Calu3 (cell line): ENCODE data around the gene CHML. TPM values are rescaled to one million over a fixed set of nuclear protein-coding genes. Genes with fewer than 3 reads are reported as not detected.

ENCODE experiments used
- BruUV-seq: library from RNA; stranded (reverse); fragments of 400-500 nt; replicated peaks from 2 replicates; lab custom pipeline; 2021; lab: Mats Ljungman, UMichigan
- CTCF ChIA-PET: fragments of 300-600 bp; sonication (Branson Sonifier 250); formaldehyde crosslinking; loops from one replicate; lab custom pipeline; 2022; ENCODE audit warnings: antibody characterized with exemption; lab: Charles Lee
- DNase-seq: peaks from one replicate; pipeline ENCODE4 v3.0.0; 2022
- H3K27ac Mint-ChIP-seq: one replicate; pipeline ENCODE4 v1.8.0; 2022; ENCODE audit warnings: mixed read lengths; ENCODE audit not compliant: unreplicated experiment
- H3K27me3 Mint-ChIP-seq: one replicate; pipeline ENCODE4 v1.8.0; 2022; ENCODE audit warnings: mixed read lengths; ENCODE audit not compliant: unreplicated experiment
- H3K36me3 Mint-ChIP-seq: one replicate; pipeline ENCODE4 v1.8.0; 2022; ENCODE audit warnings: mild to moderate bottlenecking, moderate library complexity, mixed read lengths; ENCODE audit not compliant: insufficient read depth, unreplicated experiment
- H3K4me1 Mint-ChIP-seq: one replicate; pipeline ENCODE4 v1.8.0; 2022; ENCODE audit warnings: mild to moderate bottlenecking, low read depth, mixed read lengths; ENCODE audit not compliant: unreplicated experiment
- H3K4me3 Mint-ChIP-seq: one replicate; pipeline ENCODE4 v1.8.0; 2022; ENCODE audit warnings: mild to moderate bottlenecking, low read depth, moderate library complexity, mixed read lengths; ENCODE audit not compliant: unreplicated experiment
- H3K9me3 Mint-ChIP-seq: one replicate; pipeline ENCODE4 v1.8.0; 2022; ENCODE audit warnings: low read depth, mixed read lengths; ENCODE audit not compliant: unreplicated experiment
- intact Hi-C: fragments of 100-400 bp; cut with micrococcal nuclease; formaldehyde crosslinking; loops from one replicate; pipeline ENCODE4 v1.10.0; 2022; ENCODE audit not compliant: unreplicated experiment
- total RNA-seq: library from RNA; stranded (reverse); gene quantifications from 2 replicates; pipeline ENCODE4 v1.2.3, GENCODE V29; 2022
- TF ChIP-seq, protein P1 (sequence below): fragments of 200-600 bp; IDR thresholded peaks from one replicate; pipeline ENCODE4 v1.8.0; 2022; ENCODE audit warnings: antibody characterized with exemption; ENCODE audit not compliant: unreplicated experiment

The CHML gene
- total RNA-seq, 1 experiment from 2014 or later, result 28.2 TPM

DNA sequence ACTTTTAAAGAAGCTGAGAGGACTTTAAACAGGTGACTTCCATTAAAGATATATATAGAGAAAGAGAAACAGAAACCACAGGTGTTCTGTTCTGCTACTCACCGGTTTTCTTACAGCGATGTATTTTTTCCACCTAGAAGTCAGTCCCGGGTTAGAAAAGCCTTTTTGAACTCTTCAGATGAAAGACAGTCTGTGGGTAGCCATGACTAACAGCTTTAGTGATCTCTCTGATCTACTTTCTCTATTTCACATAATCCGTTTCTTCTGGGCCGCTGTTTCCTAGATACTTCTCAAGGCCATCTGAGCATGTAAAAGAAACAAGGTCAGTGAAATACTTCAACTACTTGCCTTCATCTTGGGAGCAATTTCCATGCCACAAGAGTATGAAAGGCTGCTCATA, 37.0 kb upstream of the CHML start:
- peaks cover 25% of the 10 kb centered on the region for H3K27me3 Mint-ChIP-seq
- TF ChIP-seq, protein P1, sequence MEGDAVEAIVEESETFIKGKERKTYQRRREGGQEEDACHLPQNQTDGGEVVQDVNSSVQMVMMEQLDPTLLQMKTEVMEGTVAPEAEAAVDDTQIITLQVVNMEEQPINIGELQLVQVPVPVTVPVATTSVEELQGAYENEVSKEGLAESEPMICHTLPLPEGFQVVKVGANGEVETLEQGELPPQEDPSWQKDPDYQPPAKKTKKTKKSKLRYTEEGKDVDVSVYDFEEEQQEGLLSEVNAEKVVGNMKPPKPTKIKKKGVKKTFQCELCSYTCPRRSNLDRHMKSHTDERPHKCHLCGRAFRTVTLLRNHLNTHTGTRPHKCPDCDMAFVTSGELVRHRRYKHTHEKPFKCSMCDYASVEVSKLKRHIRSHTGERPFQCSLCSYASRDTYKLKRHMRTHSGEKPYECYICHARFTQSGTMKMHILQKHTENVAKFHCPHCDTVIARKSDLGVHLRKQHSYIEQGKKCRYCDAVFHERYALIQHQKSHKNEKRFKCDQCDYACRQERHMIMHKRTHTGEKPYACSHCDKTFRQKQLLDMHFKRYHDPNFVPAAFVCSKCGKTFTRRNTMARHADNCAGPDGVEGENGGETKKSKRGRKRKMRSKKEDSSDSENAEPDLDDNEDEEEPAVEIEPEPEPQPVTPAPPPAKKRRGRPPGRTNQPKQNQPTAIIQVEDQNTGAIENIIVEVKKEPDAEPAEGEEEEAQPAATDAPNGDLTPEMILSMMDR, result no peak
- H3K4me1 Mint-ChIP-seq, result peaks cover 3% of the 10 kb centered on the region
- H3K4me3 Mint-ChIP-seq, result no peak overlapping the region
- no peak overlapping the region for H3K27ac Mint-ChIP-seq
- no peak for DNase-seq
- intact Hi-C loops, result no loop called here
- no peaks in the 10 kb centered on the region for H3K36me3 Mint-ChIP-seq
- CTCF ChIA-PET, result no interaction called here
- H3K9me3 Mint-ChIP-seq, result peaks cover 8% of the 10 kb centered on the region
- BruUV-seq, result no TSS peak

DNA sequence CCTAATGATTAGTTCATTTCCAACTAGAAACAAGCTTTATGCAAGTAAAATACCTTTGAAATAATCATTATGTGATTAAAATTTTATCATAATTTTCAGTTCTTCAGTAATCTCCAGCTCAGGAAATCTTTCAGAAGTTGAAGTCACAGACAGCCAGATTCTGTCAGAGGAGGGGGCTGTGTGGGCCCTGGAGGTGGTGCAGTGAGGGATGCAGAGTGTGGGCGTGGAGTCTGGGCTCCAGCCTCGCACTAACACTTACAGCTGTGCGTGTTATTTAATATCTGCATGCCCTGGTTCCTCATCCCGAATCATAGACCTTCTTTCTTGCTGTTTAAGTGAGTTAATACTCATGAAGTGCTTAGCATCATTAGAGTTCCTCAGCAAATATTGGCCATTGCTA, 35.8 kb upstream of the CHML start:
- DNase-seq, result no peak
- no peak overlapping the region for H3K27ac Mint-ChIP-seq
- H3K4me1 Mint-ChIP-seq, result peaks cover 8% of the 10 kb centered on the region
- H3K9me3 Mint-ChIP-seq, result peaks cover 10% of the 10 kb centered on the region
- no TSS peak for BruUV-seq
- H3K4me3 Mint-ChIP-seq, result no peak overlapping the region
- intact Hi-C loops, result no loop called here
- TF ChIP-seq, protein P1, result no peak
- CTCF ChIA-PET, result no interaction called here
- peaks cover 13% of the 10 kb centered on the region for H3K27me3 Mint-ChIP-seq
- no peaks in the 10 kb centered on the region for H3K36me3 Mint-ChIP-seq

DNA sequence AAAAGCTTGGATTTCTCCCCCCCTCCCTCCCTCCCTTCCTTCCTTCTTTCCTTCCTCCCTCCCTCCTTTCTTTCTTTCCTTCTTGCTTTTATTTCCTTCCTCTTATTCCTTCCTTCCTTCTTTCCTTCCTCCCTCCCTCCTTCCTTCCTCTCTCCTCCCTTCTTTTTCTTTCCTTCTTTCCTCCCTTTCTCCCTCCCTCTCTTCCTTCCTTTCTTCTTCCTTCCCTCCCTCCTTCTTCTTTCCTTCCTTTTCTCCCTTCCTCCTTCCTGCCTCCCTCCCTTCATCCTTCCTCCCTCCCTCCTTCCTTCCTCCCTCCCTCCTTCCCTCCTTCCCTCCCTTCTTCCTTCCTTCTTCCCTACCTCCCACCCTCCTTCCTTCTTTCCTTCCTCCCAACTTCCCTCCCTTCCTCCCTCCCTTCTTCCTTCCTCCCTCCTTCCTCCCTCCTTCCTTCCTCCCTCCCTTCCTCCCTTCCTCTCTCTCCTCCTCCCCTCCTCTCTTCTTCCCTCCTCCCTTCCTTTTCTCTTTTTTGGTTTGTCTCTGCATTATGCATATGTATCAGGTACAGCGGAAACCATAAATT, 34.7 kb upstream of the CHML start:
- no peak for DNase-seq
- CTCF ChIA-PET, result no interaction called here
- TF ChIP-seq, protein P1, result no peak
- Mint-ChIP-seq H3K4me3 (no peak overlapping the region), H3K36me3 (no peaks in the 10 kb centered on the region), H3K27ac (no peak overlapping the region), H3K27me3 (peaks cover 2% of the 10 kb centered on the region), H3K9me3 (peaks cover 6% of the 10 kb centered on the region), H3K4me1 (peaks cover 8% of the 10 kb centered on the region)
- no TSS peak for BruUV-seq
- intact Hi-C loops, result no loop called here

DNA sequence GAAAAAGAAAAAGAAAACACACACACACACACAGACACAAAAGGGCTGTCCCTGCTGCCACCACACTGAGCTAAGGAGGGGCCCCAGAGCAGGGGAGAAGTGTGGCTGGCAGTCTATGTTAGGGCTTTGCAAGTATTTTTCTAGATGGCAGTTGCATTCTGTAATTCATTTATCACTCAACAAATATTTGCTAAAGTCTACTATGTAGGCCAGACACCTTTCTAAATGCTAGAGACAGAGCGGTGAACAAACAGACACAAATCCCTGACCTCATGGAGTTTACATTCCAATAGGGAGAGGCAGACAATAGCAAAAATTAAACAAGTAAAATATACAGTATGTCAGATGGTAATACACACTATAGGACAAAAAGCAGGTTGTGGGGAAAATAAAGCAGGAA, 32.1 kb upstream of the CHML start:
- intact Hi-C loops, result no loop called here
- Mint-ChIP-seq H3K36me3 (no peaks in the 10 kb centered on the region), H3K4me3 (no peak overlapping the region), H3K4me1 (peaks cover 8% of the 10 kb centered on the region), H3K9me3 (peaks cover 6% of the 10 kb centered on the region), H3K27me3 (no peaks in the 10 kb centered on the region), H3K27ac (no peak overlapping the region)
- DNase-seq, result no peak
- no TSS peak for BruUV-seq
- TF ChIP-seq, protein P1, result no peak
- CTCF ChIA-PET, result no interaction called here
